ENCODE data around the gene KRT83.
"Not testable (repeated sequence)": the region's sequence is repeated elsewhere in the genome, so short reads cannot be mapped to it uniquely, and the experiment has no call there.

Gene KRT83

DNA sequence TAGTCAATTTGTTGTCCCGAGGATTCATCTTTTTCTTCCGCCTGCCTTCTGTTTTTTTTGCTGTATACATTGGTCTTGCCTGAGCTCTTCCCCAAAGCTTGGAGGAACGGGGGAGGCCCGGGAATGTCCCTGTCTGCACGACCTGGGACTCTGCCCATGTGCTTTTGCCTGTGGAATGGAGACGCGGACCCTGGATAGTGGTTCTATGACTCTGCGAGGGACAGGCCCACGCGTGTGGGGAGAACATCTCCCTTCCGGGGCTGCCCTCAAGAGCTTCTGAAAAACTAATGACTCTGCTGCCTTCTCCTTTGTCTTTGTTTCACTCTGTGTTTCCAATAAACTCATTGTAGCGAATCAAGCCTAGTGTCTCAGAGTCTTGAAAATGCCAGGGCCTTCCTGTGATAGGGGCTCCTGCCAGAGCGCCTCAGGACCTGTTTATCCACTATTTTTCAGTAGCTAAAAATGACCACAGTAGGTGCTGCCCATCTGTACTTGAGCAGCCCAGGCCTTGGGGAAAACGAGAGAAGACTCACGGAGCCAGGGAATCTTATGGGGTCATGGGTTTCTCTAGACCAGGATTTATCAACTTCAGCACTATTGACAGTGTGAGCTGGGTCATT is 12.3 kb downstream of the KRT83 start:
- peak; percentile 3 for DNase-seq (ENCODE audit: low spot score)

DNA sequence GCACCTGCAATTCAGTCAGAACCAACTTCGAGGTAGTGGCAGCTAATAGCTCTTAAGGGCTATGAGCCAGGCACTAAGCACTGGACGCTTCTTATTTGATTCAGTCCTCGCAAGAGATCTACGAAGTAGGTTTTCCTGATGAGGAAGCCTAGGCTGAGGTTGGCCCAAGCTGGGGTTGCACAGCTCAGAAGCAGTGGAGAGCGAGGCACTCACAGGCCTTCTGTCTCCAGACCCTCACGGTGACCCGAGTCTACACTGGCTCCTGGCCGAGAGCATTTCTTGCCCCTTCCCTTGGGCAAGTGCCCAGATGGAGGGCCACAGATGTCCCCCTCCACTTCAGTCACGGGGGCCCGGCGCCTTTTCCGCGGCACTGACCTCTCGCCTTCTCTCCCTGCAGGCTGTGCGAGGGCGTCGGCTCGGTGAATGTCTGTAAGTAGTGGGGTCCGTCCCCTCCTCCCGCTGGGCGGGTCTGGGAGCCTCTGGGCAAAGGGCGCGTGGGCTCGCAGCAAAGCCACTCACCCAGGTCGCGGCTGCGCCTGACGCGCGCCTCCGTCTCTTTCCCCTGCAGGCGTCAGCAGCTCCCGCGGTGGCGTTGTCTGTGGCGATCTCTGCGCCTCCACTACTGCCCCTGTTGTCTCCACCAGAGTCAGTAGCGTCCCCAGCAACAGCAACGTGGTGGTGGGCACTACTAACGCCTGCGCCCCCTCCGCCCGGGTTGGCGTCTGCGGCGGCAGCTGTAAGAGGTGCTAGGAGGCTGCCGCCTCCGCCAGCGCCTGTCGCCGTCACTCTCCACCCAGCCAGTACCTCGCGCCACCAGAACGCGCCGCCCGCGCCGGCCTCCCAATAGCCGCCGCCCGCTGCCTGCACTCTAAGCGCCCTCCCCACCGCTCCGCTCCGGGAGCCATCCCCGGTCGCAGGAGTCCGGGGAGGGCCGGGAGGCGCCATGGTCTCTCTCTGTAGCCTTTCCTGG is 13.1 kb downstream of the KRT83 start:
- DNase-seq (ENCODE audit: low spot score): peak; percentile 71

DNA sequence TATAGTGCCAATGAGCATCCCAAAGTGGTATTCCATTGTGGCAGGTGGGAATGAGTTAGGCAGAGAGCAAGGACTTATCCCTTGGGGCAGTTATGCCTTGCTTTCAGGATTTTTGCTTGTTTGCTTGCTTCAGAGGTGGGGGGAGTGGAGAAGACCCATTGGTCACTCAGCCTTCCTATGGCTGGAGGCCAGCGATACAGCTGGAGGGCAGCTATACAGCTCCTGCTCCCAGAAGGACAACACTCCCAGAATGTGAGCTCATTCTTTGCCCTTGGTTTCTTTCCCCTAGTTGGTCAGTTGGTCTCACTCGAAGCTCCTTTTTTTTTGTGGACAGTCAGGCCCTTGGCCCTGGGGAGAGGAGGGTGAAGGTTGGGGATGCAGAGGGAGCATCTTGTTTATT is 14.5 kb downstream of the KRT83 start:
- no peak for DNase-seq (ENCODE audit: low spot score)

DNA sequence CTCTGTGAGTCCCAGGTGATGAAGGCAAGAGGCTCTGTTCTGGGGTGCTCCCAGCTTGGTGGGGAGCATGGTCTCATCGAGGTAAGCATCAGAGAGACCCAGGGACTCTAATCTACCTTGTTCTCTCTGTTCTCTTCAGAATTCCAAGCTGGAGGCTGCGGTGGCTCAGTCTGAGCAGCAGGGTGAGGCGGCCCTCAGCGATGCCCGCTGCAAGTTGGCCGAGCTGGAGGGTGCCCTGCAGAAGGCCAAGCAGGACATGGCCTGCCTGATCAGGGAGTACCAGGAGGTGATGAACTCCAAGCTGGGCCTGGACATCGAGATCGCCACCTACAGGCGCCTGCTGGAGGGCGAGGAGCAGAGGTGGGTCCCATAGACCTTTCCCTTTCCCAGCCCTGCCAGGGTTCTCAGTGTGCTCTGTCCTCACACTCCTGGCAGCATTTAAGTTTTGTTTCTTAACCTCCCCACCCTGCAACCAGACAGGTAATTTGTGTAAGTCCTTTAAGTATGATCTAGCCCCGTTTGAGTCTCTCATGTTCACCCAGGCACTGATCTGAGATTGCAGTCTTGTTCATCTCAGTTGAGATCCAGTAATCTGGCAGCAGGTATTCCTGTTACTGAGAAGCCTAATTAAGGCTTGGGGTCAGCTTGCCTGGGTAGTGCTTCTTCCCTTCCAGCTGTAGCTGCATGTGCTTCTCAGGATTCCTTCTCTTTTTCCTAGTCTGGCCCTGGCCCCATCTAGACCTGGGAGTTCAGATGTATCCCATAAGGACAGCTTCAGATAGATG is 15.1 kb downstream of the KRT83 start:
- DNase-seq (ENCODE audit: low spot score): no peak

DNA sequence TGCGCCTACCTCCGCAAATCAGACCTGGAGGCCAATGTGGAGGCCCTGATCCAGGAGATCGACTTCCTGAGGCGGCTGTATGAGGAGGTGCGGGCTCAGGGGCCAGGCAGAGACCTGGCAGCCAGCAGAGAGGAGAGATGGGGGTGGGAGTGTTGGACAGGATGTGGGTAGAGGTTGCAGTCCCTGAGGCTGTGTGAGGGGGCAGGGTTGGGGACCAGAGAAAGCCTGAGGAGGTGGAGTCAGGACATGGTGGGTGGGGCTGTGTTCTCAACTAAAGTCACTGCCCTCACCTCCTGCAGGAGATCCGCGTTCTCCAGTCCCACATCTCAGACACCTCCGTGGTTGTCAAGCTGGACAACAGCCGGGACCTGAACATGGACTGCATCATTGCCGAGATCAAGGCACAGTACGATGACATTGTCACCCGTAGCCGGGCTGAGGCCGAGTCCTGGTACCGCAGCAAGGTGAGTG is 16.2 kb downstream of the KRT83 start:
- not testable (repeated sequence) for DNase-seq (ENCODE audit: low spot score)

DNA sequence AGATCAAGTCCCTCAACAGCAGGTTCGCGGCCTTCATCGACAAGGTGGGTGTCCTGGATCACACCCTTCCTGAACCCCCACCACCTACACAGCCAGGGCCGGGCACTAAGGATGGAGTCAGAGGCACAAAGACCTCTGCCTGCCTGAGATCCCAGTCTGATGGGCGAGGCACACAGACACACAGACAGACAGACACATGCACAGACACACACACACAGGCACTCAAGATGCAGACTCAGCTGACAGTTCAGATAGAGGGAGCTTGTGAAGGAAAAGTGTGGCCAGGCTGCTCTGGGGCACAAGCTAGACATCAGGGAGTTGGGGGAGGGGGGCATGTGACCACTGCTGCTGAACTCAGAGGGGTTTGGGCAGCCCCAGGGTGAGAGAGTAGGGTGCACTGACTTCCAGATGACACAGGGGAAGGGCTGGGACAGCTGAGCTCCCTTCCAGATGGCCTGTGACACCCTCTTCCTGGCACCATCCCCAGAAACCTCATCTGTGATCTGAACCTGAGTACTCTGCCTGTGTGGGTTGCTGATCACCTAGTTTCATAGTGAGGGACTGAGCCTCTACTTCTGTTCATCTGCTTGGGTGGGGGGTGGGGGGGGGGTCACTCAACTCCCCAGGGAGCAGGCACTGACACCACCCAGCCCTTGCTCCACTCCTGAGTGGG is 18.8 kb downstream of the KRT83 start:
- DNase-seq (ENCODE audit: low spot score): not testable (repeated sequence)

DNA sequence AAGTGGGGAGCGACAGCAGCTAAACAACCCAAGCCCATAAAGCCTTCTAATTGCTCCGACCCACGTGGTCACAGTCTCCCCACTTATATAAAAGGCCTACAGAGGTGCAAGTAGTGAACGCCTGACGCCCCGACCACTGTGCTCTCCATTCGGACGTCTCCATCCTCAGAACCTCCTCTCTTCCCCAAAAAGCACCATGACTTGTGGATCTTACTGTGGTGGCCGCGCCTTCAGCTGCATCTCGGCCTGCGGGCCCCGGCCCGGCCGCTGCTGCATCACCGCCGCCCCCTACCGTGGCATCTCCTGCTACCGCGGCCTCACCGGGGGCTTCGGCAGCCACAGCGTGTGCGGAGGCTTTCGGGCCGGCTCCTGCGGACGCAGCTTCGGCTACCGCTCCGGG is 19.5 kb downstream of the KRT83 start:
- not testable (repeated sequence) for DNase-seq (ENCODE audit: low spot score)

DNA sequence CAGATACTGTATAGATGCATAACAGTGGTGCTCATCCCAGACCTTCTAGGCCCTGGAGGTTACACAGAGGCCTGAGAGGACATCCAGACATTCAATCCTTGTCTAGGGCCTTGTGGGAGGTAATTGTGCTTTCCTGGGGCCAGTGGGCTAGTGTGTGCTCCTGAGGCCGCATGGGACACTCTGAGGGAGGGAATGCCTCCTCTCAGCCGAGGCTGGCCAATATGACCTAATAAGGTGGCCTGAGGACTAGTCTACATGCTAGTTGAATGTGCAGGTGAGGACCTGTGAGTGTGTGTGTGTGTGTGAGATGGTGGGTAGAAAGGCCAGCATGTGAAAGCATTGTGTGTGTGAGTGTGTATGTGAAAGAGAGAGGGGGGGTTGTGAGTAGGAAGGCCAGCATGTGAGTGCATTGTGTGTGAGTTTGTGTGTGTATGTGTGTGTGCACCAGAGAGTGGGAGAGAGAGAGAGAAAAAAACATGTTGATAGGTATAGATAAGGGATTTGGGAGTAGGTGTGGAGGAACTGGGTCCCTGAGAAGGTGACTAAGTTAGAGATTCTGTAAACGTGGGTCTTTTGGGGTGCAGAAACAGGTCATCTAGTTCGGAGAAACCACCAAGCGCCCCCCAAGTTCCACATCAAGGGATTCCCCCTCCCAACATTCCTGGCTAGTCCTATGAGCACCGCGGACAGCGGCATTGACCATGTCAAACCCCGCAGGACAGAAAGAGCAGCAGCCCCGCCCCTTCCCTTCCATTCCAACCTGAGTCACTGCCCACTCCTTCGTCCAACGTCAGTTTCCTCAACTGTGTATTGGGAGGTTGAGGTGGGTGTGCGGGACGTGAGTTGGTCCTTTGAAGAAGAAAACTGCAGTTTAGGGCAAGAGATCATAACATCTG is 20.2 kb downstream of the KRT83 start:
- peak; percentile 15 for DNase-seq (ENCODE audit: low spot score)

DNA sequence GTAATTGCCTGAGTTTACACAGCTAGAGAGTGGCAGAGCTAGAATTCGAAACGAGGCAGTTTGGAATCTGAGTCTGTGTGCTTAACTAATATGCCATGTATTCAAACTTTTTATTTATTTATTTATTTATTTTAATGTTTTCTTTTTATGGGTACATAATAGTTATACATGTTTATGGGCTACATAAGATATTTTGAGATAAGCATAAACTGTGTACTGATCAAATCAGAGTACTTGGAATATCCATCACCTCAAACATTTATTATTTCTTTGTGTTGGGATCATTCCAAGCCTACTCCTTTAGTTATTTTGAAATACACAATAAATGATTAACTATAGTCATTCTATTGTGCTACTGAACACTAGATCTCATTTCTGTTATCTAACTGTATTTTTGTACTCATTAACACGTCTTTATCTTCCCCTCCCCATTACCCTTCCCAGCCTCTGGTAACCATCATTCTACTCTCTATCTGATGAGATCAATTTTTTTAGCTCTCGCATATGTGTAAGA is 22.5 kb downstream of the KRT83 start:
- no peak for DNase-seq (ENCODE audit: low spot score)

DNA sequence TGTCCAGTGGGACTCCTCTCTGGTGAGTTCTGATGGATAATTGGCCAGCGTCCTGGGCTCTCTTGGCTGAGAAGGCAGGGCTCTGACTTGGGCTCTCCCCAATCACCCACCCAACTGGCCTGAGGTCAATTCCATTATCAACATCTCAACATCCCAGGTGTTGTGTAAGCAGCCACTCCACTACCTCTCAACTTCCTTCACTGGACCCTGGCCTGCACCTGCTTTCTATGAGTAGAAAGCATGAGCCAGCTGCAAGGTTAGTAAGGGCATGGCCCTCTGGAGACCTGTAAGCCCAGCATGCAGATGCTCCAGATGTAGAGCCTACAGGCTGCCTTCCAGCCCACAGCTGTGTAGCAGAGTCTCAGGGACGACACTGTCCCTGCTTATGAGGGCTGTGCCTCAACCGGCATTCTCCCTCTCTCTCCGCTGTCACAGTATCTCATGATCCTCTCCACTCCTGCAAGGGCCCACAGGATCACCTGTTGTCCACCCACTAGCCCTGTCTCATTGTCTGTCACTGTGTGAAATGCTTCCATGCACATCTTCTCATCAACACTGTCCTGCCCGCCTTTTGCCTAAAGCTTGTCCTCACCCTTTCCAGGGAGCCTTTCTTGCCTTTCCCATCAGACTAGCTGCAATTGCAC is 24.5 kb downstream of the KRT83 start:
- DNase-seq (ENCODE audit: low spot score): no peak

DNA sequence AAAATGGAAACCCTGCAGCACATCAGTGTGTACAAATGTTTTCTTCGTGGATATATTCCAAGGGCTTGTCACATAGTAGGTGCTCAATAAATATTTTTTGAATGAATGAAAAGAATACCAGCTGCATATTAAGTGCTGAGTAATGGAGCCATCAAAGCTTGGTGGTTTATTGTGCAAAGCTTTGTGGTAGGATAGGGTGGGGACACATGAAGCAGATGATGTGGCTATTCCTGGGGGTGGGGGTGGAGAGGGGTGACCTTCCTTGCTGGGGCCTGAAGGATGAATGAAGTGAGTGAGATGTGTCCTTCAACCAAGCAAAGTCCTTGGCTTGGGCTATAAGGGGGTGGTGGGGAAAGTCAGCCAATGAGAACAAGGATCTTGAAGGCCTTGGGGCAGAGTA is 25.5 kb downstream of the KRT83 start:
- no peak for DNase-seq (ENCODE audit: low spot score)

DNA sequence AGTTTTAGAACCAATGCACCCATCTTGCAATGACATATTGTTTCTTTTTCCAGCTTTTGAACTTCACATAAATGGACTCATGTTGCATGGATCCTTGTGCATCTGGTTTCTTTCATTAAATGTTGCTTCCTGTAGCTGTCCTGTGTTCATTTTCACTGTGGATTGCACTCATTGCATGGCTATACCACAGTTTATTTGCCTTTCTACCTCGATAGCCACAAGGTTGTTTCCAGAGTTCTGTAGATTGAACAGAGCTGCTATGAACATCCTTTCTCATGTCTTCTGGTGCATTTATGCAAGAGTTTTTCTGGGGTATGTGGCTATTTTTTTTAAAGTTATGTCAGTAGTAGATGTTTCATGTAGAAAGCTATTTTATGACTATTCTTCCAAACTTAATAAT is 26.4 kb downstream of the KRT83 start:
- DNase-seq (ENCODE audit: low spot score): no peak

DNA sequence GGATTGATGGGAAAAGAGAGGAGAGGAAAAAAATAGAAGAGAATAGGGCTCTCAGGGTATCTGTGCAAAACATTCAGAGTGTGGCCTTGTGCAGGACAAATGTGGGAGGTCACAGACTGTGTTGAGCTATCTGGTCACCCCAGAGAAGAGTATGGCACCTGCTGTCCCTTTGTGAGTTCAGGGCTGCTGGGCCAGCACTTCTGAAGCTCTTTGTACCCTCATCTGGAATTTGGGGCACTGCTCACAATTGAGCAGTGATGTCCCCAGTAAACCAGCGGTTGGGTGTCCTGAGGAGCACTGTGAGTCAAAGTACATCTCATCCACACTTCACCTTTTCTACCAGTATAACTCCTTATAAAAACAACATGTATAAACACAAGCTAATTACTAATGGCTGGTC is 27.3 kb downstream of the KRT83 start:
- no peak for DNase-seq (ENCODE audit: low spot score)

DNA sequence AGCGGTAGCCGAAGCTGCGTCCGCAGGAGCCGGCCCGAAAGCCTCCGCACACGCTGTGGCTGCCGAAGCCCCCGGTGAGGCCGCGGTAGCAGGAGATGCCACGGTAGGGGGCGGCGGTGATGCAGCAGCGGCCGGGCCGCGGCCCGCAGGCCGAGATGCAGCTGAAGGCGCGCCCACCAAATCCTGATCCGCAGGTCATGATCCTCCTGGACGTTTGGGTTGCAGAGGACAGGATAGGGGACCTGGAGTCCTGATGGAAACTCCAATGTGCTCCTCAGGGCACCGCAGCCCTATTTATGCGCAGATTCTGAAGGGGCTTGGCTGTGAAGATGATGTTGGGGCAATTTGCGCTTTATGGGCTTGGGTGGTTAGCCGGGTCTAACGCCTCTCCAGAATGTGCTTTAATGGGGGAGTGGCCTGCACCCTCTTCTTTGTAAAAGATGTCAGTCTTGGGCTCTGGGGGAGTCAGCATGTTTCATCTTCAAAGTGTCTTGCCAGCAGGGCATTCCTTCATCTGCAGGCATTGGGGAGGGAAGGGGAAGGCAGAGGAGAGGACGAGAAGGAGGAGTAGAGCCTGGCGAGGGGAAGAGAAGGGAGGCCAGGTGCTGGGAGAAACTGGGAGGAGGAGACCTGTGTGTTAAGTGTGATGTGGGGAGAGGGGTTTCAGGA is 29.8 kb downstream of the KRT83 start, which contains the start of gene KRT81:
Gene KRT81 (minus strand): TSS at position 268 of the 669 bp plus-strand sequence. CDS start 69 bp downstream, at position 199.
- DNase-seq (ENCODE audit: low spot score): no peak

DNA sequence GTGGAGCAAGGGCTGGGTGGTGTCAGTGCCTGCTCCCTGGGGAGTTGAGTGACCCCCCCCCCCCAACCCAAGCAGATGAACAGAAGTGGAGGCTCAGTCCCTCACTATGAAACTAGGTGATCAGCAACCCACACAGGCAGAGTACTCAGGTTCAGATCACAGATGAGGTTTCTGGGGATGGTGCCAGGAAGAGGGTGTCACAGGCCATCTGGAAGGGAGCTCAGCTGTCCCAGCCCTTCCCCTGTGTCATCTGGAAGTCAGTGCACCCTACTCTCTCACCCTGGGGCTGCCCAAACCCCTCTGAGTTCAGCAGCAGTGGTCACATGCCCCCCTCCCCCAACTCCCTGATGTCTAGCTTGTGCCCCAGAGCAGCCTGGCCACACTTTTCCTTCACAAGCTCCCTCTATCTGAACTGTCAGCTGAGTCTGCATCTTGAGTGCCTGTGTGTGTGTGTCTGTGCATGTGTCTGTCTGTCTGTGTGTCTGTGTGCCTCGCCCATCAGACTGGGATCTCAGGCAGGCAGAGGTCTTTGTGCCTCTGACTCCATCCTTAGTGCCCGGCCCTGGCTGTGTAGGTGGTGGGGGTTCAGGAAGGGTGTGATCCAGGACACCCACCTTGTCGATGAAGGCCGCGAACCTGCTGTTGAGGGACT is 30.6 kb downstream of the KRT83 start:
- DNase-seq (ENCODE audit: low spot score): not testable (repeated sequence)

DNA sequence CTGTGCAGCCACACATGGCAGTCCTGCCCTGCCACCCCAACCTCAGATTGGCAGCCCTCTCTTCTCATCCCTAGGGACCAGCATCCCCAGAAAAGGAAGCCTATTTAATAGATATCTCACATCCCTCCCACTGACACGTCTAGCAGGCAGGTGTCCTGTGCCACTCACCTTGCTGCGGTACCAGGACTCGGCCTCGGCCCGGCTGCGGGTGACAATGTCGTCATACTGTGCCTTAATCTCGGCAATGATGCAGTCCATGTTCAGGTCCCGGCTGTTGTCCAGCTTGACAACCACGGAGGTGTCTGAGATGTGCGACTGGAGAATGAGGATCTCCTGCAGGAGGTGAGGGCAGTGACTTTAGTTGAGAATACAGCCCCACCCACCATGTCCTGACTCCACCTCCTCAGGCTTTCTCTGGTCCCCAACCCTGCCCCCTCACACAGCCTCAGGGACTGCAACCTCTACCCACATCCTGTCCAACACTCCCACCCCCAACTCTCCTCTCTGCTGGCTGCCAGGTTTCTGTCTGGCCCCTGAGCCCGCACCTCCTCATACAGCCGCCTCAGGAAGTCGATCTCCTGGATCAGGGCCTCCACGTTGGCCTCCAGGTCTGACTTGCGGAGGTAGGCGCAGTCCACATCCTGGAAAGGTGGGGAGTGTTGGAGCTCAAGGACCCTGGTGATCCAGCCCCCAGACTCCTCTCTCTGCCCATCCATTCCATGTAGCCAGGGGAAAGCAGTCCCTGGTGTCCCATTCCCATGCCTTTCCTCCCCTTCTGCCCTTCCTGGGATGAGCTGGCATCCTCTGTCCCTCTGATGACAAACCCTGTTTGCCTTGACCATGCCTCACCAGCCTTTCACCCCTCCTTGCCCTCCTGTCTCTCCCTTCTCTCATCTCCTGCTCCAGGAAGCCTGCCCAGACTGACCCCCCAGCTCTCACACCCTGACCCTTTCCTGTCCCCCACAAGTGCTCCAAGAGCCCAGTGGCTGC is 33.1 kb downstream of the KRT83 start:
- peak; percentile 70 for DNase-seq (ENCODE audit: low spot score)
